ENCODE results near the gene PSMA5. TPM values are rescaled to one million over a fixed set of nuclear protein-coding genes. Genes with fewer than 3 reads are reported as not detected.

The PSMA5 gene
- polyA plus RNA-seq, 2 of the 4 experiments (the other 2 are of a cell fraction), result 93.7 to 140 TPM

GRCh38 chr1:109444346-109444745 lies 18.1 kb upstream of the PSMA5 start:
- Histone ChIP-seq H3K4me3 (no peak overlapping the region), H3K9me3 (no peaks in the 10 kb centered on the region), H3K27ac (no peak overlapping the region), H3K4me2 (no peak overlapping the region), H3K4me1 (no peaks in the 10 kb centered on the region)
- CTCF ChIA-PET, result no interaction called here
- DNase-seq (ENCODE audit: low read depth in 1 of 2, low spot score in 1 of 2), result no peak
- FAIRE-seq, result no peak
- no peak for TF ChIP-seq BCL3 (IDR thresholded peaks at IDR 0.05)
- no peak for TF ChIP-seq PBX3 (IDR thresholded peaks at IDR 0.05)
- TF ChIP-seq JUNB (IDR thresholded peaks at IDR 0.05), result no peak
- no peak for TF ChIP-seq BHLHE40 (IDR thresholded peaks at IDR 0.05; ENCODE audit: low read depth, low read length)
- TF ChIP-seq RARB (CRISPR knock-in tag; IDR thresholded peaks at IDR 0.05), result no peak
- no peak for TF ChIP-seq JUN (IDR thresholded peaks at IDR 0.05)
- no peak for ATAC-seq
- 0% methylated on average over 1 of the region's 1 CpG for WGBS (ENCODE audit: missing lambda C conversion rate)
- POLR2A ChIA-PET, result no interaction called here

GRCh38 chr1:109443476-109443875 lies 17.2 kb upstream of the PSMA5 start:
- ChIA-PET POLR2A (no interaction called here), CTCF (no interaction called here)
- Histone ChIP-seq H3K4me3 (no peak overlapping the region), H3K9me3 (no peaks in the 10 kb centered on the region), H3K4me2 (no peak overlapping the region), H3K4me1 (no peaks in the 10 kb centered on the region), H3K27ac (no peak overlapping the region)
- no peak for TF ChIP-seq ESRRA (IDR thresholded peaks at IDR 0.05; ENCODE audit: borderline replicate concordance, low read length)
- no peak for TF ChIP-seq BCL3 (IDR thresholded peaks at IDR 0.05)
- TF ChIP-seq BHLHE40 (IDR thresholded peaks at IDR 0.05; ENCODE audit: low read depth, low read length), result no peak
- no peak for TF ChIP-seq CBX8 (IDR thresholded peaks at IDR 0.05)
- no peak for TF ChIP-seq HMGXB4 (CRISPR knock-in tag; IDR thresholded peaks at IDR 0.05; ENCODE audit: borderline replicate concordance)
- 37% methylated on average over 2 of the region's 2 CpGs for WGBS (ENCODE audit: missing lambda C conversion rate)
- no peak for DNase-seq (ENCODE audit: low read depth in 1 of 2, low spot score in 1 of 2)
- ATAC-seq, result no peak
- no peak for FAIRE-seq

- H3K4me2 ChIP-seq, result no peak overlapping the region
- 0% methylated on average over 1 of the region's 1 CpG for WGBS (ENCODE audit: missing lambda C conversion rate)
- TF ChIP-seq MAX (IDR thresholded peaks at IDR 0.05) (no peak), POLR2A (IDR thresholded peaks at IDR 0.05; ENCODE audit: low read length) (no peak), KDM5A (IDR thresholded peaks at IDR 0.05) (no peak)
- ChIA-PET CTCF (no interaction called here), POLR2A (no interaction called here)
- FAIRE-seq, result no peak
- no peak overlapping the region for H3K4me3 ChIP-seq
- no peak overlapping the region for H3K27ac ChIP-seq
- no peaks in the 10 kb centered on the region for H3K4me1 ChIP-seq
- no peak for ATAC-seq
- no peak for DNase-seq (ENCODE audit: low read depth in 1 of 2, low spot score in 1 of 2)
- H3K9me3 ChIP-seq, result no peaks in the 10 kb centered on the region
Observed at GRCh38 chr1:109441069-109441468, 14.8 kb upstream of the PSMA5 start.

GRCh38 chr1:109438798-109439297 lies 12.6 kb upstream of the PSMA5 start:
- no peaks in the 10 kb centered on the region for H3K9me3 ChIP-seq
- TF ChIP-seq HOXB5 (CRISPR knock-in tag; IDR thresholded peaks at IDR 0.05) (no peak), HMGXB4 (CRISPR knock-in tag; IDR thresholded peaks at IDR 0.05; ENCODE audit: borderline replicate concordance) (no peak), FOSL2 (IDR thresholded peaks at IDR 0.05) (no peak), FOSL2 (CRISPR knock-in tag; IDR thresholded peaks at IDR 0.05) (peak; percentile 22)
- H3K4me2 ChIP-seq, result no peak overlapping the region
- no peak for FAIRE-seq
- CTCF ChIA-PET, result interaction anchor here (1.8 kb wide), 1 partner anchor 94 kb away, joined by 4 read pairs; no protein-coding TSS in a partner anchor
- no peaks in the 10 kb centered on the region for H3K4me1 ChIP-seq
- ATAC-seq, result peak in 1 of 2 experiments; percentile 35; a peak in 1 of 6 replicates
- DNase-seq (ENCODE audit: low read depth in 1 of 2, low spot score in 1 of 2), result peak in 1 of 2 experiments; percentile 20
- H3K27ac ChIP-seq, result no peak overlapping the region
- no peak overlapping the region for H3K4me3 ChIP-seq
- WGBS (ENCODE audit: missing lambda C conversion rate), result 56% methylated on average over 3 of the region's 3 CpGs
- POLR2A ChIA-PET, result no interaction called here
